HCT116 (cell line): Measurements from ENCODE around the gene KRT24. TPM values are rescaled to one million over a fixed set of nuclear protein-coding genes. Genes with fewer than 3 reads are reported as not detected.

ENCODE experiments used
- ATAC-seq: fragments of 200-7000 bp; cut with Tn5 transposase; 2 replicates; pipeline ENCODE4 v1.9.1; 2020; ENCODE audit warnings: mild to moderate bottlenecking, moderate library complexity
- BruUV-seq: library from RNA; stranded (reverse); fragments of 400-500 nt; replicated peaks from 2 replicates; lab custom pipeline; 2021; lab: Mats Ljungman, UMichigan
- CTCF ChIA-PET: fragments of 300-600 bp; sonication (Branson Sonifier 250); formaldehyde crosslinking; loops from one replicate; lab custom pipeline; 2021; ENCODE audit warnings: antibody characterized with exemption; lab: Charles Lee
- POLR2A ChIA-PET: fragments of 300-600, 350-600 bp; sonication (Branson Sonifier 250); formaldehyde crosslinking; loops from one replicate; lab custom pipeline; 2021; ENCODE audit warnings: antibody characterized with exemption; lab: Charles Lee
- RAD21 ChIA-PET, 2 experiments: fragments of 300-600 bp; sonication (Branson Sonifier 250); formaldehyde crosslinking; loops; one replicate each; lab custom pipeline; 2023; ENCODE audit warnings: low total read pairs in 2 of 2; ENCODE audit not compliant: uncharacterized antibody in 2 of 2, unreplicated experiment in 2 of 2, low non-redundant PET in 1 of 2; lab: Charles Lee
- DNase-seq: peaks from one replicate; pipeline ENCODE4 v3.0.0-alpha.2; 2010; ENCODE audit warnings: low read depth, low spot score
- H2AFZ ChIP-seq: fragments of 200-600 bp; shearing (Covaris generic), sonication (generic); 2 replicates; pipeline ENCODE4 v1.6.1; 2017; ENCODE audit warnings: low read depth, mixed run types, mixed read lengths, antibody characterized with exemption, low read length; ENCODE audit not compliant: poor library complexity, severe bottlenecking
- H3K27ac ChIP-seq: 2 replicates; pipeline ENCODE4 v1.5.1; 2012; ENCODE audit warnings: low read depth, low read length
- H3K27me3 ChIP-seq: fragments of 200-600 bp; sonication (generic); 2 replicates; pipeline ENCODE4 v1.6.1; 2016; ENCODE audit warnings: mixed run types, low read length, mixed read lengths; ENCODE audit not compliant: insufficient read depth
- H3K36me3 ChIP-seq, 2 experiments: fragments of 200-500 bp in 1 of 2; fragments of 200-600 bp in 1 of 2; sonication (Bioruptor generic) in 1 of 2; sonication (generic) in 1 of 2; 2 replicates each; pipeline versions ENCODE4 v1.5.1 to v1.6.1; 2014 to 2016; ENCODE audit warnings: low read length in 2 of 2, inconsistent platforms in 1 of 2, mixed read lengths in 1 of 2, mixed run types in 1 of 2; ENCODE audit not compliant: insufficient read depth in 2 of 2, control insufficient read depth in 1 of 2
- H3K4me1 ChIP-seq, 2 experiments: fragments of 200-600 bp in 1 of 2; sonication (generic) in 1 of 2; 2 replicates each; pipeline versions ENCODE4 v1.5.1 to v1.6.1; 2012 to 2017; ENCODE audit warnings: low read length in 2 of 2, inconsistent platforms in 1 of 2, mild to moderate bottlenecking in 1 of 2, mixed read lengths in 1 of 2, mixed run types in 1 of 2, moderate library complexity in 1 of 2; ENCODE audit not compliant: insufficient read depth in 2 of 2, control insufficient read depth in 1 of 2
- H3K4me2 ChIP-seq: fragments of 200-600 bp; sonication (generic); 2 replicates; pipeline ENCODE4 v1.6.1; 2017; ENCODE audit warnings: mixed run types, low read length, mixed read lengths
- H3K4me3 ChIP-seq, 2 experiments: fragments of 200-600 bp in 1 of 2; sonication (generic) in 1 of 2; replicated peaks in 1 of 2; 2 replicates each; pipeline ENCODE4 v1.5.1; 2011 to 2016; ENCODE audit warnings: low read length in 2 of 2, control low read depth in 1 of 2, low read depth in 1 of 2, mild to moderate bottlenecking in 1 of 2, mixed read lengths in 1 of 2, mixed run types in 1 of 2
- H3K79me2 ChIP-seq: fragments of 200-600 bp; sonication (generic); 2 replicates; pipeline ENCODE4 v1.6.1; 2017; ENCODE audit warnings: mild to moderate bottlenecking, mixed run types, low read length, moderate library complexity, mixed read lengths; ENCODE audit not compliant: insufficient read depth
- H3K9ac ChIP-seq: fragments of 200-600 bp; sonication (generic); 2 replicates; pipeline ENCODE4 v1.6.1; 2016; ENCODE audit warnings: low read length, mixed read lengths
- H3K9me2 ChIP-seq: fragments of 200-600 bp; sonication (generic), shearing (Covaris generic); 2 replicates; pipeline ENCODE4 v1.6.1; 2017; ENCODE audit warnings: mixed run types, mild to moderate bottlenecking, moderate library complexity; ENCODE audit not compliant: insufficient read depth
- H3K9me3 ChIP-seq, 2 experiments: fragments of 200-500 bp in 1 of 2; fragments of 200-600 bp in 1 of 2; sonication (Bioruptor generic) in 1 of 2; sonication (generic) in 1 of 2; 2 replicates each; pipeline ENCODE4 v1.6.1; 2014 to 2017; ENCODE audit warnings: low read length in 2 of 2, mixed read lengths in 2 of 2, inconsistent platforms in 1 of 2, low read depth in 1 of 2, mild to moderate bottlenecking in 1 of 2, mixed run types in 1 of 2, moderate library complexity in 1 of 2; ENCODE audit not compliant: control insufficient read depth in 1 of 2, insufficient read depth in 1 of 2
- H4K20me1 ChIP-seq: fragments of 200-600 bp; sonication (generic), shearing (Covaris generic); 2 replicates; pipeline ENCODE4 v1.6.1; 2017; ENCODE audit warnings: mixed run types, mild to moderate bottlenecking, moderate library complexity; ENCODE audit not compliant: insufficient read depth
- EGR1 ChIP-seq: IDR thresholded peaks from 2 replicates; pipeline ENCODE4 v1.6.1; 2012; ENCODE audit warnings: low read depth
- EZH2 ChIP-seq: fragments of 200-600 bp; sonication (generic); IDR thresholded peaks from 2 replicates; pipeline ENCODE4 v1.6.1; 2017; ENCODE audit warnings: antibody characterized with exemption, mixed run types
- EZH2phosphoT487 ChIP-seq: fragments of 200-600 bp; IDR thresholded peaks from 2 replicates; pipeline ENCODE4 v1.6.1; 2018; ENCODE audit warnings: antibody characterized with exemption, borderline replicate concordance
- FOSL1 ChIP-seq: IDR thresholded peaks from 2 replicates; pipeline ENCODE4 v1.6.1; 2012; ENCODE audit warnings: low read depth
- POLR2A ChIP-seq: IDR thresholded peaks from 2 replicates; pipeline ENCODE4 v1.7.0; 2011; ENCODE audit warnings: borderline replicate concordance; ENCODE audit not compliant: insufficient read depth, insufficient read length; ENCODE audit errors: extremely low read depth
- POLR2AphosphoS5 ChIP-seq: IDR thresholded peaks from 2 replicates; pipeline ENCODE4 v1.6.1; 2011; ENCODE audit warnings: mild to moderate bottlenecking, low read depth, low read length, moderate library complexity
- RAD21 ChIP-seq: IDR thresholded peaks from 2 replicates; pipeline ENCODE4 v1.6.1; 2012; ENCODE audit warnings: low read depth, mild to moderate bottlenecking
- SP1 ChIP-seq: IDR thresholded peaks from 2 replicates; pipeline ENCODE4 v1.6.1; 2012; ENCODE audit warnings: low read depth
- TCF7L2 ChIP-seq: IDR thresholded peaks from 2 replicates; pipeline ENCODE4 v1.7.0; 2011; ENCODE audit warnings: borderline replicate concordance, inconsistent platforms; ENCODE audit not compliant: insufficient read depth, insufficient read length; ENCODE audit errors: extremely low read depth
- YY1 ChIP-seq: IDR thresholded peaks from 2 replicates; pipeline ENCODE4 v1.6.1; 2011; ENCODE audit warnings: low read length, low read depth, moderate library complexity, mild to moderate bottlenecking; ENCODE audit not compliant: insufficient replicate concordance; ENCODE audit errors: extremely low read depth
- ZFX ChIP-seq: fragments of 450-650 bp; IDR thresholded peaks from 2 replicates; pipeline ENCODE4 v1.6.1; 2017
- intact Hi-C: fragments of 100-400 bp; cut with micrococcal nuclease; formaldehyde crosslinking; loops from 2 replicates; pipeline ENCODE4 v1.10.0; 2022
- total RNA-seq: library from RNA; stranded (reverse); gene quantifications from one replicate; pipeline ENCODE4 v1.2.1, GENCODE V29; 2021; ENCODE audit not compliant: unreplicated experiment
- TF ChIP-seq, protein P1 (sequence below): IDR thresholded peaks from 2 replicates; pipeline ENCODE4 v1.6.1; 2011; ENCODE audit warnings: mild to moderate bottlenecking, low read length, moderate library complexity; ENCODE audit not compliant: insufficient replicate concordance; ENCODE audit errors: extremely low read depth
- TF ChIP-seq, protein P2 (sequence below): IDR thresholded peaks from 2 replicates; pipeline ENCODE4 v1.6.1; 2012; ENCODE audit warnings: low read depth
- TF ChIP-seq, protein P3 (sequence below): IDR thresholded peaks from 2 replicates; pipeline ENCODE4 v1.6.1; 2012
- TF ChIP-seq, protein P4 (sequence below), 3 experiments: fragments of 200-600 bp in 1 of 3; sonication (generic) in 1 of 3; IDR thresholded peaks in 2 of 3; conservative IDR thresholded peaks in 1 of 3; 2 replicates each; pipeline ENCODE4 v1.5.1; 2012 to 2017; ENCODE audit warnings: low read depth in 2 of 3, low read length in 2 of 3, antibody characterized with exemption in 1 of 3, borderline replicate concordance in 1 of 3, control low read depth in 1 of 3, mild to moderate bottlenecking in 1 of 3, mixed read lengths in 1 of 3, mixed run types in 1 of 3, moderate library complexity in 1 of 3; ENCODE audit not compliant: insufficient read depth in 1 of 3
- TF ChIP-seq, protein P5 (sequence below): IDR thresholded peaks from 2 replicates; pipeline ENCODE4 v1.6.1; 2012

The KRT24 gene
- total RNA-seq, 1 experiment from 2014 or later: not detected

DNA sequence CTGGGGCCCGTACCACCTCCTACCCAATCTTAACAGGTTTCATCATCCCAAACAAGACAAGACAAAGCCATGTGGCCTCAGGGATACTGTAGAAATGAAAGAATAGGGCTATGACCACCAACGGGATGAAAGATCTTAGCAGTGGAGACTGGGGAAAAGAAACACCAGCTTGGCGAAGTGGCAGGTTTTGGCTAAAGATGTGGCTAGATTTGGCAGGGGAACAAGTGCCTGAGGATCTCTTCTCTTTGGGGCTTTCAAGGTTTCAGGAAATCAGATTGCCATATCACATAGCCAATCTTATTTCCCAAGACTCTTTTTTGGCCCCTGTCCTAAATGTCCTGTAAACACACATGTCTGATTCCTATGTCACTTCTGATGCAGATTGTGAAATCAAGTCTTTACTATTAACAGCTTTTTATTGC lies 6.9 kb downstream of the KRT24 start:
- TF ChIP-seq RAD21: no peak
- TF ChIP-seq POLR2AphosphoS5: no peak
- TF ChIP-seq POLR2A: no peak
- TF ChIP-seq, protein P1, sequence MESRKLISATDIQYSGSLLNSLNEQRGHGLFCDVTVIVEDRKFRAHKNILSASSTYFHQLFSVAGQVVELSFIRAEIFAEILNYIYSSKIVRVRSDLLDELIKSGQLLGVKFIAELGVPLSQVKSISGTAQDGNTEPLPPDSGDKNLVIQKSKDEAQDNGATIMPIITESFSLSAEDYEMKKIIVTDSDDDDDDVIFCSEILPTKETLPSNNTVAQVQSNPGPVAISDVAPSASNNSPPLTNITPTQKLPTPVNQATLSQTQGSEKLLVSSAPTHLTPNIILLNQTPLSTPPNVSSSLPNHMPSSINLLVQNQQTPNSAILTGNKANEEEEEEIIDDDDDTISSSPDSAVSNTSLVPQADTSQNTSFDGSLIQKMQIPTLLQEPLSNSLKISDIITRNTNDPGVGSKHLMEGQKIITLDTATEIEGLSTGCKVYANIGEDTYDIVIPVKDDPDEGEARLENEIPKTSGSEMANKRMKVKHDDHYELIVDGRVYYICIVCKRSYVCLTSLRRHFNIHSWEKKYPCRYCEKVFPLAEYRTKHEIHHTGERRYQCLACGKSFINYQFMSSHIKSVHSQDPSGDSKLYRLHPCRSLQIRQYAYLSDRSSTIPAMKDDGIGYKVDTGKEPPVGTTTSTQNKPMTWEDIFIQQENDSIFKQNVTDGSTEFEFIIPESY: no peak
- no peak for TF ChIP-seq FOSL1
- no peak for TF ChIP-seq EZH2phosphoT487
- no peak for TF ChIP-seq EZH2
- TF ChIP-seq, protein P2, sequence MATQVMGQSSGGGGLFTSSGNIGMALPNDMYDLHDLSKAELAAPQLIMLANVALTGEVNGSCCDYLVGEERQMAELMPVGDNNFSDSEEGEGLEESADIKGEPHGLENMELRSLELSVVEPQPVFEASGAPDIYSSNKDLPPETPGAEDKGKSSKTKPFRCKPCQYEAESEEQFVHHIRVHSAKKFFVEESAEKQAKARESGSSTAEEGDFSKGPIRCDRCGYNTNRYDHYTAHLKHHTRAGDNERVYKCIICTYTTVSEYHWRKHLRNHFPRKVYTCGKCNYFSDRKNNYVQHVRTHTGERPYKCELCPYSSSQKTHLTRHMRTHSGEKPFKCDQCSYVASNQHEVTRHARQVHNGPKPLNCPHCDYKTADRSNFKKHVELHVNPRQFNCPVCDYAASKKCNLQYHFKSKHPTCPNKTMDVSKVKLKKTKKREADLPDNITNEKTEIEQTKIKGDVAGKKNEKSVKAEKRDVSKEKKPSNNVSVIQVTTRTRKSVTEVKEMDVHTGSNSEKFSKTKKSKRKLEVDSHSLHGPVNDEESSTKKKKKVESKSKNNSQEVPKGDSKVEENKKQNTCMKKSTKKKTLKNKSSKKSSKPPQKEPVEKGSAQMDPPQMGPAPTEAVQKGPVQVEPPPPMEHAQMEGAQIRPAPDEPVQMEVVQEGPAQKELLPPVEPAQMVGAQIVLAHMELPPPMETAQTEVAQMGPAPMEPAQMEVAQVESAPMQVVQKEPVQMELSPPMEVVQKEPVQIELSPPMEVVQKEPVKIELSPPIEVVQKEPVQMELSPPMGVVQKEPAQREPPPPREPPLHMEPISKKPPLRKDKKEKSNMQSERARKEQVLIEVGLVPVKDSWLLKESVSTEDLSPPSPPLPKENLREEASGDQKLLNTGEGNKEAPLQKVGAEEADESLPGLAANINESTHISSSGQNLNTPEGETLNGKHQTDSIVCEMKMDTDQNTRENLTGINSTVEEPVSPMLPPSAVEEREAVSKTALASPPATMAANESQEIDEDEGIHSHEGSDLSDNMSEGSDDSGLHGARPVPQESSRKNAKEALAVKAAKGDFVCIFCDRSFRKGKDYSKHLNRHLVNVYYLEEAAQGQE: no peak
- TF ChIP-seq, protein P3, sequence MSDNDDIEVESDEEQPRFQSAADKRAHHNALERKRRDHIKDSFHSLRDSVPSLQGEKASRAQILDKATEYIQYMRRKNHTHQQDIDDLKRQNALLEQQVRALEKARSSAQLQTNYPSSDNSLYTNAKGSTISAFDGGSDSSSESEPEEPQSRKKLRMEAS: no peak
- TF ChIP-seq, protein P4, sequence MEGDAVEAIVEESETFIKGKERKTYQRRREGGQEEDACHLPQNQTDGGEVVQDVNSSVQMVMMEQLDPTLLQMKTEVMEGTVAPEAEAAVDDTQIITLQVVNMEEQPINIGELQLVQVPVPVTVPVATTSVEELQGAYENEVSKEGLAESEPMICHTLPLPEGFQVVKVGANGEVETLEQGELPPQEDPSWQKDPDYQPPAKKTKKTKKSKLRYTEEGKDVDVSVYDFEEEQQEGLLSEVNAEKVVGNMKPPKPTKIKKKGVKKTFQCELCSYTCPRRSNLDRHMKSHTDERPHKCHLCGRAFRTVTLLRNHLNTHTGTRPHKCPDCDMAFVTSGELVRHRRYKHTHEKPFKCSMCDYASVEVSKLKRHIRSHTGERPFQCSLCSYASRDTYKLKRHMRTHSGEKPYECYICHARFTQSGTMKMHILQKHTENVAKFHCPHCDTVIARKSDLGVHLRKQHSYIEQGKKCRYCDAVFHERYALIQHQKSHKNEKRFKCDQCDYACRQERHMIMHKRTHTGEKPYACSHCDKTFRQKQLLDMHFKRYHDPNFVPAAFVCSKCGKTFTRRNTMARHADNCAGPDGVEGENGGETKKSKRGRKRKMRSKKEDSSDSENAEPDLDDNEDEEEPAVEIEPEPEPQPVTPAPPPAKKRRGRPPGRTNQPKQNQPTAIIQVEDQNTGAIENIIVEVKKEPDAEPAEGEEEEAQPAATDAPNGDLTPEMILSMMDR (IDR thresholded peaks at IDR 0.05 in 2 of 3, conservative IDR thresholded peaks at IDR 0.05 in 1 of 3; ENCODE audit: borderline replicate concordance in 1 of 3, insufficient read depth in 1 of 3, low read depth in 2 of 3, low read length in 2 of 3): no peak
- no peak for TF ChIP-seq YY1
- TF ChIP-seq ZFX: no peak
- no peak for TF ChIP-seq SP1
- TF ChIP-seq TCF7L2: no peak
- TF ChIP-seq, protein P5, sequence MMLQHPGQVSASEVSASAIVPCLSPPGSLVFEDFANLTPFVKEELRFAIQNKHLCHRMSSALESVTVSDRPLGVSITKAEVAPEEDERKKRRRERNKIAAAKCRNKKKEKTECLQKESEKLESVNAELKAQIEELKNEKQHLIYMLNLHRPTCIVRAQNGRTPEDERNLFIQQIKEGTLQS: no peak
- TF ChIP-seq EGR1: no peak
- DNase-seq: no peak
- H3K9me3 ChIP-seq: no peaks in the 10 kb centered on the region
- H3K4me3 ChIP-seq: no peak overlapping the region
- no peaks in the 10 kb centered on the region for H3K36me3 ChIP-seq
- H4K20me1 ChIP-seq: no peaks in the 10 kb centered on the region
- ATAC-seq: no peak
- no peaks in the 10 kb centered on the region for H3K9me2 ChIP-seq
- no peaks in the 10 kb centered on the region for H3K27me3 ChIP-seq
- H3K4me1 ChIP-seq: no peaks in the 10 kb centered on the region
- H3K27ac ChIP-seq: no peak overlapping the region
- BruUV-seq: no TSS peak
- no peak overlapping the region for H3K9ac ChIP-seq
- intact Hi-C loops: no loop called here
- H3K4me2 ChIP-seq: no peak overlapping the region
- no peak overlapping the region for H2AFZ ChIP-seq
- no peaks in the 10 kb centered on the region for H3K79me2 ChIP-seq
- ChIA-PET CTCF (no interaction called here), POLR2A (no interaction called here), RAD21 (no interaction called here)
